HCT116 (cell line): Measurements from ENCODE around the gene OR52H1. TPM values are rescaled to one million over a fixed set of nuclear protein-coding genes. Genes with fewer than 3 reads are reported as not detected.

ENCODE experiments used
- ATAC-seq: fragments of 200-7000 bp; cut with Tn5 transposase; 2 replicates; pipeline ENCODE4 v1.9.1; 2020; ENCODE audit warnings: mild to moderate bottlenecking, moderate library complexity
- BruUV-seq: library from RNA; stranded (reverse); fragments of 400-500 nt; replicated peaks from 2 replicates; lab custom pipeline; 2021; lab: Mats Ljungman, UMichigan
- CTCF ChIA-PET: fragments of 300-600 bp; sonication (Branson Sonifier 250); formaldehyde crosslinking; loops from one replicate; lab custom pipeline; 2021; ENCODE audit warnings: antibody characterized with exemption; lab: Charles Lee
- POLR2A ChIA-PET: fragments of 300-600, 350-600 bp; sonication (Branson Sonifier 250); formaldehyde crosslinking; loops from one replicate; lab custom pipeline; 2021; ENCODE audit warnings: antibody characterized with exemption; lab: Charles Lee
- RAD21 ChIA-PET, 2 experiments: fragments of 300-600 bp; sonication (Branson Sonifier 250); formaldehyde crosslinking; loops; one replicate each; lab custom pipeline; 2023; ENCODE audit warnings: low total read pairs in 2 of 2; ENCODE audit not compliant: uncharacterized antibody in 2 of 2, unreplicated experiment in 2 of 2, low non-redundant PET in 1 of 2; lab: Charles Lee
- DNase-seq: peaks from one replicate; pipeline ENCODE4 v3.0.0-alpha.2; 2010; ENCODE audit warnings: low read depth, low spot score
- H2AFZ ChIP-seq: fragments of 200-600 bp; shearing (Covaris generic), sonication (generic); 2 replicates; pipeline ENCODE4 v1.6.1; 2017; ENCODE audit warnings: low read depth, mixed run types, mixed read lengths, antibody characterized with exemption, low read length; ENCODE audit not compliant: poor library complexity, severe bottlenecking
- H3K27ac ChIP-seq: 2 replicates; pipeline ENCODE4 v1.5.1; 2012; ENCODE audit warnings: low read depth, low read length
- H3K27me3 ChIP-seq: fragments of 200-600 bp; sonication (generic); 2 replicates; pipeline ENCODE4 v1.6.1; 2016; ENCODE audit warnings: mixed run types, low read length, mixed read lengths; ENCODE audit not compliant: insufficient read depth
- H3K36me3 ChIP-seq, 2 experiments: fragments of 200-500 bp in 1 of 2; fragments of 200-600 bp in 1 of 2; sonication (Bioruptor generic) in 1 of 2; sonication (generic) in 1 of 2; 2 replicates each; pipeline versions ENCODE4 v1.5.1 to v1.6.1; 2014 to 2016; ENCODE audit warnings: low read length in 2 of 2, inconsistent platforms in 1 of 2, mixed read lengths in 1 of 2, mixed run types in 1 of 2; ENCODE audit not compliant: insufficient read depth in 2 of 2, control insufficient read depth in 1 of 2
- H3K4me1 ChIP-seq, 2 experiments: fragments of 200-600 bp in 1 of 2; sonication (generic) in 1 of 2; 2 replicates each; pipeline versions ENCODE4 v1.5.1 to v1.6.1; 2012 to 2017; ENCODE audit warnings: low read length in 2 of 2, inconsistent platforms in 1 of 2, mild to moderate bottlenecking in 1 of 2, mixed read lengths in 1 of 2, mixed run types in 1 of 2, moderate library complexity in 1 of 2; ENCODE audit not compliant: insufficient read depth in 2 of 2, control insufficient read depth in 1 of 2
- H3K4me2 ChIP-seq: fragments of 200-600 bp; sonication (generic); 2 replicates; pipeline ENCODE4 v1.6.1; 2017; ENCODE audit warnings: mixed run types, low read length, mixed read lengths
- H3K4me3 ChIP-seq, 2 experiments: fragments of 200-600 bp in 1 of 2; sonication (generic) in 1 of 2; replicated peaks in 1 of 2; 2 replicates each; pipeline ENCODE4 v1.5.1; 2011 to 2016; ENCODE audit warnings: low read length in 2 of 2, control low read depth in 1 of 2, low read depth in 1 of 2, mild to moderate bottlenecking in 1 of 2, mixed read lengths in 1 of 2, mixed run types in 1 of 2
- H3K79me2 ChIP-seq: fragments of 200-600 bp; sonication (generic); 2 replicates; pipeline ENCODE4 v1.6.1; 2017; ENCODE audit warnings: mild to moderate bottlenecking, mixed run types, low read length, moderate library complexity, mixed read lengths; ENCODE audit not compliant: insufficient read depth
- H3K9ac ChIP-seq: fragments of 200-600 bp; sonication (generic); 2 replicates; pipeline ENCODE4 v1.6.1; 2016; ENCODE audit warnings: low read length, mixed read lengths
- H3K9me2 ChIP-seq: fragments of 200-600 bp; sonication (generic), shearing (Covaris generic); 2 replicates; pipeline ENCODE4 v1.6.1; 2017; ENCODE audit warnings: mixed run types, mild to moderate bottlenecking, moderate library complexity; ENCODE audit not compliant: insufficient read depth
- H3K9me3 ChIP-seq, 2 experiments: fragments of 200-500 bp in 1 of 2; fragments of 200-600 bp in 1 of 2; sonication (Bioruptor generic) in 1 of 2; sonication (generic) in 1 of 2; 2 replicates each; pipeline ENCODE4 v1.6.1; 2014 to 2017; ENCODE audit warnings: low read length in 2 of 2, mixed read lengths in 2 of 2, inconsistent platforms in 1 of 2, low read depth in 1 of 2, mild to moderate bottlenecking in 1 of 2, mixed run types in 1 of 2, moderate library complexity in 1 of 2; ENCODE audit not compliant: control insufficient read depth in 1 of 2, insufficient read depth in 1 of 2
- H4K20me1 ChIP-seq: fragments of 200-600 bp; sonication (generic), shearing (Covaris generic); 2 replicates; pipeline ENCODE4 v1.6.1; 2017; ENCODE audit warnings: mixed run types, mild to moderate bottlenecking, moderate library complexity; ENCODE audit not compliant: insufficient read depth
- ATF3 ChIP-seq: IDR thresholded peaks from 2 replicates; pipeline ENCODE4 v1.6.1; 2012
- CBX3 ChIP-seq: IDR thresholded peaks from 2 replicates; pipeline ENCODE4 v1.6.1; 2012; ENCODE audit warnings: low read depth
- CEBPB ChIP-seq: IDR thresholded peaks from 2 replicates; pipeline ENCODE4 v1.6.1; 2012; ENCODE audit warnings: low read depth
- CTCF ChIP-seq, 3 experiments: fragments of 200-600 bp in 1 of 3; sonication (generic) in 1 of 3; IDR thresholded peaks in 2 of 3; conservative IDR thresholded peaks in 1 of 3; 2 replicates each; pipeline ENCODE4 v1.5.1; 2012 to 2017; ENCODE audit warnings: low read depth in 2 of 3, low read length in 2 of 3, antibody characterized with exemption in 1 of 3, borderline replicate concordance in 1 of 3, control low read depth in 1 of 3, mild to moderate bottlenecking in 1 of 3, mixed read lengths in 1 of 3, mixed run types in 1 of 3, moderate library complexity in 1 of 3; ENCODE audit not compliant: insufficient read depth in 1 of 3
- EGR1 ChIP-seq: IDR thresholded peaks from 2 replicates; pipeline ENCODE4 v1.6.1; 2012; ENCODE audit warnings: low read depth
- ELF1 ChIP-seq: IDR thresholded peaks from 2 replicates; pipeline ENCODE4 v1.6.1; 2012; ENCODE audit warnings: low read depth, borderline replicate concordance
- EZH2 ChIP-seq: fragments of 200-600 bp; sonication (generic); IDR thresholded peaks from 2 replicates; pipeline ENCODE4 v1.6.1; 2017; ENCODE audit warnings: antibody characterized with exemption, mixed run types
- EZH2phosphoT487 ChIP-seq: fragments of 200-600 bp; IDR thresholded peaks from 2 replicates; pipeline ENCODE4 v1.6.1; 2018; ENCODE audit warnings: antibody characterized with exemption, borderline replicate concordance
- FOSL1 ChIP-seq: IDR thresholded peaks from 2 replicates; pipeline ENCODE4 v1.6.1; 2012; ENCODE audit warnings: low read depth
- MAX ChIP-seq: IDR thresholded peaks from 2 replicates; pipeline ENCODE4 v1.6.1; 2012
- POLR2A ChIP-seq: IDR thresholded peaks from 2 replicates; pipeline ENCODE4 v1.7.0; 2011; ENCODE audit warnings: borderline replicate concordance; ENCODE audit not compliant: insufficient read depth, insufficient read length; ENCODE audit errors: extremely low read depth
- RAD21 ChIP-seq: IDR thresholded peaks from 2 replicates; pipeline ENCODE4 v1.6.1; 2012; ENCODE audit warnings: low read depth, mild to moderate bottlenecking
- SIN3A ChIP-seq: IDR thresholded peaks from 2 replicates; pipeline ENCODE4 v1.6.1; 2012; ENCODE audit warnings: low read depth
- SP1 ChIP-seq: IDR thresholded peaks from 2 replicates; pipeline ENCODE4 v1.6.1; 2012; ENCODE audit warnings: low read depth
- SRF ChIP-seq: IDR thresholded peaks from 2 replicates; pipeline ENCODE4 v1.6.1; 2012; ENCODE audit warnings: low read depth
- TCF7L2 ChIP-seq: IDR thresholded peaks from 2 replicates; pipeline ENCODE4 v1.7.0; 2011; ENCODE audit warnings: borderline replicate concordance, inconsistent platforms; ENCODE audit not compliant: insufficient read depth, insufficient read length; ENCODE audit errors: extremely low read depth
- ZBTB33 ChIP-seq: IDR thresholded peaks from 2 replicates; pipeline ENCODE4 v1.6.1; 2011; ENCODE audit warnings: mild to moderate bottlenecking, low read length, moderate library complexity; ENCODE audit not compliant: insufficient replicate concordance; ENCODE audit errors: extremely low read depth
- intact Hi-C: fragments of 100-400 bp; cut with micrococcal nuclease; formaldehyde crosslinking; loops from 2 replicates; pipeline ENCODE4 v1.10.0; 2022
- total RNA-seq: library from RNA; stranded (reverse); gene quantifications from one replicate; pipeline ENCODE4 v1.2.1, GENCODE V29; 2021; ENCODE audit not compliant: unreplicated experiment

OR52H1 gene
- total RNA-seq, 1 experiment from 2014 or later: not detected

GRCh38 chr11:5527716-5528115 lies 20.6 kb downstream of the OR52H1 start (continued):
- TF ChIP-seq CTCF (IDR thresholded peaks at IDR 0.05 in 2 of 3, conservative IDR thresholded peaks at IDR 0.05 in 1 of 3; ENCODE audit: borderline replicate concordance in 1 of 3, insufficient read depth in 1 of 3, low read depth in 2 of 3, low read length in 2 of 3) (no peak), EZH2phosphoT487 (no peak)

DNA sequence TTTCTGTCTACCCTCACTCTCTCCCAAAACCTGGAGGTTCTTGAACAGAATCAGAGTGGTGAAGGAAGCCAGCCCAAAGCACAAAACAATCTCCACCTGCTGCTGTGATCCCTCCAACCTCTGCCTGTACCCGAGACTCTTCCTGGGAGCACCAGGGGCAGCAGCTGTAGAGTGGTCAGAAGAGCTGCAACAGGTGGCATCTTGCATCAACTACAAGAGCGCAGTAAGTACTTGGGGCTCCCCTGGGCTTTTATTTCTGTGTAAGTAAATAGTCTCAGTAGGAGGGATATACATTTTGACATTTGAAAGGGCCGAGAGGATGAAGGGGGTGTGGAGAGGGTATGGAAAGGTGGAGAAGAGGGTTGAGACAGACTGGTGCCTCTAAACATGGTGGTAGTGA lies 23.6 kb downstream of the OR52H1 start:
- Histone ChIP-seq H3K27me3 (peaks cover 44% of the 10 kb centered on the region; the same call in 1 of the 2 replicates), H3K9ac (no peak overlapping the region), H3K4me3 (no peak overlapping the region), H3K9me2 (no peaks in the 10 kb centered on the region), H3K9me3 (no peaks in the 10 kb centered on the region), H3K4me1 (no peaks in the 10 kb centered on the region), H3K36me3 (no peaks in the 10 kb centered on the region), H4K20me1 (no peaks in the 10 kb centered on the region), H3K27ac (no peak overlapping the region), H3K4me2 (no peak overlapping the region), H2AFZ (no peak overlapping the region), H3K79me2 (no peaks in the 10 kb centered on the region)
- ChIA-PET CTCF (no interaction called here), POLR2A (interaction anchor here (1.0 kb wide), 1 partner anchor 19 kb away, joined by 5 read pairs; no protein-coding TSS in a partner anchor), RAD21 (no interaction called here)
- no peak for TF ChIP-seq SP1
- no peak for TF ChIP-seq FOSL1
- TF ChIP-seq TCF7L2: no peak
- no peak for TF ChIP-seq SIN3A
- TF ChIP-seq POLR2A: no peak
- no peak for TF ChIP-seq EGR1
- no peak for TF ChIP-seq SRF
- TF ChIP-seq CEBPB: no peak
- no peak for TF ChIP-seq MAX
- no peak for TF ChIP-seq ATF3
- no peak for TF ChIP-seq CBX3
- no peak for TF ChIP-seq RAD21
- no peak for TF ChIP-seq ELF1
- TF ChIP-seq EZH2: no peak
- no peak for TF ChIP-seq ZBTB33
- BruUV-seq: no TSS peak
- intact Hi-C loops: no loop called here
- ATAC-seq (no peak), DNase-seq (no peak)
